Myocyte (in vitro differentiated cells): ENCODE data around the gene FLNA. TPM values are rescaled to one million over a fixed set of nuclear protein-coding genes. Genes with fewer than 3 reads are reported as not detected.
A peak's percentile ranks its signal among the peaks of the same experiment; 100 is the strongest.
"Not testable (repeated sequence)": the region's sequence is repeated elsewhere in the genome, so short reads cannot be mapped to it uniquely, and the experiment has no call there.

Source experiments
- DNase-seq: peaks from one replicate; pipeline ENCODE4 v3.0.0-alpha.2; 2012; ENCODE audit warnings: low read depth
- polyA plus RNA-seq: library from polyadenylated mRNA; unstranded; fragments of >200 nt; gene quantifications from one replicate; pipeline ENCODE4 v1.2.1, GENCODE V29; 2012; ENCODE audit warnings: missing spikeins
- total RNA-seq: library from RNA; depleted of rRNA; stranded (reverse); fragments of >200 nt; gene quantifications from 2 replicates; pipeline ENCODE4 v1.2.3, GENCODE V29; 2014

The FLNA gene, protein sequence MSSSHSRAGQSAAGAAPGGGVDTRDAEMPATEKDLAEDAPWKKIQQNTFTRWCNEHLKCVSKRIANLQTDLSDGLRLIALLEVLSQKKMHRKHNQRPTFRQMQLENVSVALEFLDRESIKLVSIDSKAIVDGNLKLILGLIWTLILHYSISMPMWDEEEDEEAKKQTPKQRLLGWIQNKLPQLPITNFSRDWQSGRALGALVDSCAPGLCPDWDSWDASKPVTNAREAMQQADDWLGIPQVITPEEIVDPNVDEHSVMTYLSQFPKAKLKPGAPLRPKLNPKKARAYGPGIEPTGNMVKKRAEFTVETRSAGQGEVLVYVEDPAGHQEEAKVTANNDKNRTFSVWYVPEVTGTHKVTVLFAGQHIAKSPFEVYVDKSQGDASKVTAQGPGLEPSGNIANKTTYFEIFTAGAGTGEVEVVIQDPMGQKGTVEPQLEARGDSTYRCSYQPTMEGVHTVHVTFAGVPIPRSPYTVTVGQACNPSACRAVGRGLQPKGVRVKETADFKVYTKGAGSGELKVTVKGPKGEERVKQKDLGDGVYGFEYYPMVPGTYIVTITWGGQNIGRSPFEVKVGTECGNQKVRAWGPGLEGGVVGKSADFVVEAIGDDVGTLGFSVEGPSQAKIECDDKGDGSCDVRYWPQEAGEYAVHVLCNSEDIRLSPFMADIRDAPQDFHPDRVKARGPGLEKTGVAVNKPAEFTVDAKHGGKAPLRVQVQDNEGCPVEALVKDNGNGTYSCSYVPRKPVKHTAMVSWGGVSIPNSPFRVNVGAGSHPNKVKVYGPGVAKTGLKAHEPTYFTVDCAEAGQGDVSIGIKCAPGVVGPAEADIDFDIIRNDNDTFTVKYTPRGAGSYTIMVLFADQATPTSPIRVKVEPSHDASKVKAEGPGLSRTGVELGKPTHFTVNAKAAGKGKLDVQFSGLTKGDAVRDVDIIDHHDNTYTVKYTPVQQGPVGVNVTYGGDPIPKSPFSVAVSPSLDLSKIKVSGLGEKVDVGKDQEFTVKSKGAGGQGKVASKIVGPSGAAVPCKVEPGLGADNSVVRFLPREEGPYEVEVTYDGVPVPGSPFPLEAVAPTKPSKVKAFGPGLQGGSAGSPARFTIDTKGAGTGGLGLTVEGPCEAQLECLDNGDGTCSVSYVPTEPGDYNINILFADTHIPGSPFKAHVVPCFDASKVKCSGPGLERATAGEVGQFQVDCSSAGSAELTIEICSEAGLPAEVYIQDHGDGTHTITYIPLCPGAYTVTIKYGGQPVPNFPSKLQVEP (N-terminal part only)
- 410 and 518 TPM in 2 replicates for total RNA-seq
- polyA plus RNA-seq: 1,833 TPM

DNA sequence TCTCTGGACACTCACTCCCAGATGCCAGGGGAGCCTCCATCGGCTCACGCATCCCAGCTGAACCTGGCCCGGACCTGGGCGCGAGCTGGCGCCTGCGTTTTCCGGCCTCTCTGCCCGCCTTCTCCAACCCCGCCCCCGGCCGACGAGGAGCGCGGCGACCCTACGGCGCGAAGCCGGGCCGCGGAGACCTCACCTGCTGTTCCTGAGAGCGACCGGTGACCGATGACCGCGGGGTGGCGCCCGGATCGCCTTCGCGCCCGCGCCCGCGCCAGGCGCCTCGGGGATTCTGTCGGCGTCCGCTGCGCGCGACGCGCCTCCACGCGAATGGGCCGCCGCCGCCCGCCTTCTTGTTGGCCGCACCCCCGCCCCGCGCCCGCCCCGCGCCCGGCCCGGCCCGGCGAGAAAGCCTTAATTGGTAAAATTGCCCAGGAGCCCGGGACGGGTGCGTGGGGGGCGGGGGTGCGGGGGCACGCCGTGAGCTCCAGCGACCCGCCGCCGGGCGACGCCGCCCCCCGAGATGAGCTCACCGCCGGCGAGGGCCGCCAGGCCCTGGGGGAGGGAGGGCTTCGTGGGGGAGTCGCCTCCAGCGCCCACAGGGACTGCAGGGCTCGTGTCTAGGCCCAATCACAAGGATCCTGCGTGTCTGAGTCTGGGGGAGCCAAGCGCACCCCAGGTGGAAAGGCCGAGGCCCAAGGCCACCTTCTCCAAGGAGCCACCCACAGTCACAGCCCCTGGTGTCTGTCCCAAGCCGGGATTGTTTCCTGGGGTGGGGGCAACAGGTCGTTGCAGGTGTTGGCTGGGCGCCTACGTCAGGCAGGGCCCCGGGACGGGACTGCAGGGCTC, at the start of gene FLNA:
Gene FLNA (minus strand): TSS at position 322 of the 843 bp plus-strand sequence. CDS start 3,389 bp downstream, outside the sequence.
- peak; percentile 35 for DNase-seq

DNA sequence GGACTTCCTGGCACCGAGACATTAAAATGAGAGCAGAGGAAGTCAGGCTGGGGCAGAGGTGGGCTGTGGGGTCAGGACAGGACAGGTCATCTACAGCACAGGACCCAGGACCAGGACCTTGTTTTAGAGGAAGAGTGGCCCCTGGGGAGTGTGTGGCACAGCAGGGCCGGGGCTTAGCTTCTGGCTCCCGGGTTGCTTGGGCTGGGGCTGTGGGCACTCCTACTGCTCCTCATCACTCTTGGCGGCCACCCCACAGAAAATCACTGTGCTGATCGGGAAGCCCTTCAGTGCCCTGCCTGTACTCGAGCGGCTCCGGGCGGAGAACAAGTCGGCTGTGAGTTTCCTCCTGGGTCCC, 45.9 kb upstream of the FLNA start:
- DNase-seq: no peak

DNA sequence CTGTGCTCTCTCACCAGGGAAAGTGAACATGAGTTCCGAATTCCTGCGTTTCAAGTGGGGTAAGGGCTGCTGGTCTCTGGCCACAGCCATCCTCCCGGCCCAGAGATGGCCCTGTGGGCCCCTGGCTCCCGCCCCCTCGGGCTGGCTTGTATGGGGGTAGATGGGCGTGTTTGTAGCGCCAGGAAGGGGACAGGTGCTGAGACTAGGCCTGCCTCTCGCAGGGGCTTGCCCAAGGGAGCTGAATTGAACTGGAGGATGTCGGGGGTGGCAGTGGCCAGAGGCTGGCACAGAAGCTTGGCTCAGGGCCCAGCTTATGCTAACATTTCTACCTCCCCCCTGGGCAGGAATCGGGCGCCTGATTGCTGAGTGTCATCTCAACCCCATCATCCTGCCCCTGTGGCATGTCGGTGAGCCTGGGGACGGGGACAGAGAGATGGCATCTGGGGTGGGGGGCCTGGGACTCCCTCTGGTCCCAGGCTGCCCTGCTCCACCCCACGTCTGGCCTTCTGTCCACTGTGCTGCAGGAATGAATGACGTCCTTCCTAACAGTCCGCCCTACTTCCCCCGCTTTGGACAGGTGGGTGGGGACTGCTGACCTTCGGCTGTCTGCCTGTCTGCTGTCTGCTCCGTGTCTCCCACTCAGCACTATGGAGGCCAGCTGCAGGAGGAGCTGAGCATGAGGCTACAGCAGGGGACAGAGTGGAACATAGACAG, 45.4 kb upstream of the FLNA start:
- DNase-seq: no peak

DNA sequence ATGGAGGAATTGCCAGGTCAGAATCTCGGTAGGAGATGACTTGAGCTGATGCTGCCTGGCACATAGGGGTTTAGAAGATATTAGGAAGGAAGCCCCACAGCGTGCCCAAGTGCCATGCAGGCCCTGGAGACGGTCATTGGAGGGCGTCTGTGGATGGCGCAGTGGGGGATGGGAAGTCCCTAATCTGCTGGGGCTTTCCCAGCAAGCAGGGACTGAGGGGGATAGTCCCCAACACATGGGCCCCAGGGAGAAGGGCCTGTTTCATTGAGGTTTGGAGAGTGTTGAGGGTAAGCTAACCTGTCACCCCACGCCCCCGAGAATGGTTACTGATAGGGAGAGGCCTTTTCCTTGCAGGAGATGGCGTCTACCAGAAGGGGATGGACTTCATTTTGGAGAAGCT, 44.8 kb upstream of the FLNA start:
- no peak for DNase-seq

DNA sequence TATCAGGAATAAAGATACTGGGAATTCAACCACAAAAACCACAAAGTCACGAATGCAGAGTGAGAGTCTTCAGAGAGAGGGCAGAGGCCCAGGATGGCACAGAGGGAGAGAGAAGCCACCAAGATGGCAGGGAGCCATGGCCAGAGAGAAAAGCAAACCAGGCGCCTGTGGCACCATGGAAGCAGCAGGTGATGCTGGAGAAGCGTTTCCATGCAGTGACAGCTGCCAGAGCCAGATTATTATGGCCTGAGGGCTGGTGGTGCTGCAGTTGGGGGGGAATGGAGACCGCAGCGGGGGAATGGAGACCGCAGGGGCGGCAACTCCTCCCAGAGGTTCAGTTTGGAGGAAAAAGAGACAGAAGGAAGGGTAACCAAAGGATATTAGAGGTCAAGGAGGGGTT, 42.7 kb upstream of the FLNA start:
- DNase-seq: peak; percentile 83

DNA sequence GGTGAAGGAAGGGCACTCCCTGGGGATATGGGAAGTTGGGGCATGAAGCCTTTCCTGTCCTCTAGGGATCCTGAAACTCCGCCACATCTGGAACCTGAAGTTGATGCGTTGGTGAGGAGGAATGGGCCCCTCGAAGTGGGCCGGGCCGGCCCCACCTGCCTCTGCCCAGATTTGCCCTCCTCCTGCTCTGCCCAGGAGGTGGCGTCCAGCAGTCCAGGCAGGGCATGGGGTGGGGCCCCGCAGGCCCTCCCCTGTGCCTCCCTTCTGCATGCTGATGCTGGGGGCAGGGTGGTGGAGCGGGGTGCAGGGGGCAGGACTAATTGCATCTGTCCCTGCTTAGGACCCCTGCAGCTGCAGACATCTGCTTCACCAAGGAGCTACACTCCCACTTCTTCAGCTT, 38.7 kb upstream of the FLNA start:
- DNase-seq: no peak

DNA sequence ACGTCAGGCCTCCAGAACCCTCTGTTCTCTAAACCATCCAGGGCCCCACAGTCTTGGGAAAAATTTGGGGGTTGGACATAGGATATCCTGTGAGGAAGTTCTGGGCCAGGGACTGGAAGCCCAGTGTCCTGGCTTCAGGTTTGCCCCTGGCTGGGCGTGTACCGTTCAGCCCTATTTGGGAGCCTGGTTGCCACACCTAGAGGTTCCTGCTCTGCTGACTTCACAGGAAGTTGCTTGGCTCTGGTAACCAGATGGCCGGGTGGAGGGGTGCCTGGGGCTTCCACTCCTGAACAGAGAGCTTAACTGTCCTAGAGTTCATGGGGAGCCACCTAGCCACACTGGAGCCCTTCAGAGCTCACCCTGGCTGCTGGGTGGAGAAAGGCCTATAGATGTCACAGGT, 38.0 kb upstream of the FLNA start:
- no peak for DNase-seq

DNA sequence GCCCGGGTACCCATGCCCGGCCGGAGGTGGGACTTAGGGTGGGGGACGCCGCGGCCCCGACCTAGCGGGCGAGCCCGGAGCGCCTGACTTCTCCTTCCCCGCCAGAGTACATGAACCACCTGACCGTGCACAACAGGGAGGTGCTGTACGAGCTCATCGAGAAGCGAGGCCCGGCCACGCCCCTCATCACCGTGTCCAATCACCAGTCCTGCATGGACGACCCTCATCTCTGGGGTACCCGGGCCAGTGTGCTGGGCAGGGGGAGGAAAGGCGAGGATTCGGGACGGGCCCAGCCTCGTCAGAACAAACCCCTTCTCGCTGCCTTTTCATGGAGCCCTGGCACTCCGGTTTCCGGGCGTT, 37.5 kb upstream of the FLNA start:
- DNase-seq: peak; percentile 51

DNA sequence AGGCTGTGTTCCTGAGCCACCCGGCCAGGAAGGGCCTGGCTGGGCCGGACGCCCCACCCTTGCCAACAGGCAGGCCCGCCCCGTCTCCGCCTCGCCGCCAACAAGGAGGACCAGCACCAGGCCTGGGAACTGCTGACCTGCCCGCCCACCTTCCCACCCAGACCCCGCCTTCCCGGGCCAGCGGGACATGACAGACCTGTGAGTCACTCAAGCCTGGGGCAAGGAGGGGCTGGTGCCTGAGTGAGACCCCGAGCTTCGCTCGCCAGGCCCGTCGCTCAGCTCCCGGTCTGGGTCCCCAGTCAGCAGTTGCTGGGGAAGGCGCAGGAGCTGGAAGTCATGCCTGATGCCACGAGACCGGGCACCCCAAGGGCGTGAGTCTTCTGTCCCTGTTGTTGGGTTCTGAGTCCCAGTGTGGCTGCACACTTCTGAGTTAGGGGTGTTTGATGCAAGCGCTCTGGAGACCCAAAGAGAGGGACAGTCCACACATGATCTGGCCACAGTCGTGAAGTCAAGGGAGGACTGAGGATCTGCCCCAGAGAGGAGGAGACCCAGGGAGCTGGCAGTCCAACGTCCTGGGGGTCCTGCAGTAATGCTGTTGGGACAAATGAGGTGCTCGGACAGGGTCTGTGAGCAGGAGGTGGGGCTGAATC, 34.9 kb upstream of the FLNA start, which contains the start of gene DNASE1L1:
Gene DNASE1L1 (minus strand): TSS at position 33 of the 650 bp plus-strand sequence. CDS start 3,686 bp downstream, outside the sequence.
- DNase-seq: peak; percentile 89

DNA sequence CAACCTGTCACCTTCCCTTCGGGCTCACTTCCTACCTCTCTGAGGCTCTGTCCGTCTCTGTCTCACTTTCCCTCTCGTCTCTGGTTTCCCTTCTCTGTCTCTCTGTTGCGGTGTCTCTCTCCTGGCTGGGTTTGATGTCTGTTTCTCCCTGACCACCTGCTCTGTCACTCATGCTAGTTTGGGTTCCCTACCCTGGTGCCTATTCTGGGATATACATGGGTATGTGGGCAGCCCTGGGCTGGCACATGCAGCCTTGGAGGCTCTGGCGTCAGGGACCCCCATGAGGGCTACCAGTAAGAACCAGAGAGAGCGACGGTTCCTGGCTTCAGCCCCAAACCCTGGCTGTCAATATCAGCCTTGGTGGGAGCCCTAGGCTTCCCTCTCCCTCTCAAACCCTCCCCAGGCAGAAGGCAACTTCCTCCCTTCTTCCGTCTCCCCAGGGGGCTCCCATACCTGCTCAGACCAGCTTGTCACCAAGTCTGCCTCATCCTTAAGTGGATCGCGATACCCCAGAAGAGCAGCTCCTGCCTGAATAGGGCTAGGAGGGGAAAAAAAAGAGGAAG, 34.3 kb upstream of the FLNA start:
- peak; percentile 85 for DNase-seq

DNA sequence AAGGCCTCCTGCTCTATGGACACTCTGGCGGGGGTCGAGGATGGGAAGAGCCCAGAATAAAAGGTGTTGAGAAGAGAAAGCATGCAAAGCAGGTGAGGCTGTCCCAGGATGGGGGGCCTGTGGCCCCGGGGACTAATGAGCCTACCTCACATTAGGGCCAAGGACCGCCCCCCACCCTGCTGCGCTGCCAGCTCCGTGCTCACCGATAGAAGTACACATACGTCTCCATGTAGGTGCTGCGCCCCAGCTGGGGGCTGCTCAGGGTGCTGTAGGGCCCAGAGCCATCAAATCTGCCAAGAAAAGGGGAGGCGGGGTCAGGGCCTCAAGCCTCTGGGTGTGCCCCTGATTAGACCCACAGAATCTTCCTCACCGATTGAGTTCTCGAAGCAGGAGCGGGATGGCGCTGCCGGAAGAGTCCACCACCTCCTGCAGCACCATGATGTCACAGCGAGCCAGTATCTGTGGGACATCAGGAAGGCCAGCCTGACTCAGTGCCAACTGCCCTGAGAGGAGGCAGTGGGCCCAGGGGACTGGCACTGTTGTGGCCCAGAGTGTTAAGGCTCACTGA, 30.3 kb upstream of the FLNA start:
- no peak for DNase-seq

DNA sequence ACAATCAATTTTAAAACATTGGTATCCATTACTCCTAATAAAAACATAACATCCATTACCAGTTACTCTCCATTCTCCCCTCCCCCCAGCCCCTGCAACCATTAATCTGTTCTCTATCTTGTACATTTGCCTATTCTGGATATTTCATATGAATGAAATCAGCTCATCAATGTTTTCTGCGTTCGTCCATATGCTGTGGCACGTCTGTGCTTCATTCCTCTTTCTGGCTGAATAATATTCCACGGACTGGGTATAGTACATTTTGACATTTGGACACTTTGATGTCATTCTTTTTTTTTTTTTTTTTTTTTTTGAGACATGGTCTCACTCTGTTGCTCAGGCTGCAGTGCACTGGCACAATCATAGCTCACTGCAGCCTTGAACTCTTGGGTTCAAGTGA, 29.4 kb upstream of the FLNA start:
- no peak for DNase-seq

DNA sequence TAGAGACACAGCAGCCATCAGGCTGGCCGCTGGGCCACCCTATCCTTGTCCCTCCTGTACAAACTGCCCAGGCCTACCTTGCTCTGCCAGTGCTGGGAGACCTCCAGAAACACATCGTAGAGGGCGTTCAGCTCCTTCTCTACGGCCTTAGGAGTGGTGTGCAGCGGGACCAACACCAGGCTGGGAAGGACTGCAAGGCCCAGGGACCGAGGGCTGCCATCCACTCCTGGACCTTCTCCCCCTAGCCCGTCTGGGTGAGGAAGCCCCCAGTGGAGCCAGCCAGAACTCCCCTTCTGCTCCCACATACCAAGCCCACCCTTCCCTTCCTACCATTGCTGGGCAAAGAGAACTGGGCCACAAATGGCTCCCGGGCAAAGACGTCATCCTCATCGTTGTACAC, 28.8 kb upstream of the FLNA start:
- DNase-seq: no peak

DNA sequence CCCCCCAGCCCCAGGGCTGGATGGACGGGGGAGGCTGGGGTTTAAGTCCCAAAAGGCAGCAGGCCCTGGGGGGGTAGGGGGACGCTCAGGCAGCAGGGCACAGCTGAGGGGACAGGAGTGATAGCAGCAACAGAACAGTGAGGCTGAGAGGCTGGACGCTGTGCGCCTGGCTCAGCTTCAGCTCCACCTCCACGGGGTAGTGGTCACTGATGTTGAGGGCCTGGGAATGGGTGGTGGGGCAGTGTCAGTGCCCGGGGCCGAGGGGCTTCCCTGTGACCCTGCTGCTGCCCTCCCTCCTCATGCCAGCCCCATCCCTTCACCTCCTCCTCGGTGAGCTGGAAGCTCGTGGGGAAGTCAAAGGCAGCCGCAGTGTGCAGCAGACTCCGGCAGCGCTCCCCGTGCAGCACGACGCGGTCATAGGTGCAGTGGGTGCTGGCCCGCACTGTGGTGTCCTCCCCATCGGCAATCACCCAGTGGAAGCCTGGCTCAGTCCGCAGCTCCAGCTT, 28.2 kb upstream of the FLNA start:
- no peak for DNase-seq

DNA sequence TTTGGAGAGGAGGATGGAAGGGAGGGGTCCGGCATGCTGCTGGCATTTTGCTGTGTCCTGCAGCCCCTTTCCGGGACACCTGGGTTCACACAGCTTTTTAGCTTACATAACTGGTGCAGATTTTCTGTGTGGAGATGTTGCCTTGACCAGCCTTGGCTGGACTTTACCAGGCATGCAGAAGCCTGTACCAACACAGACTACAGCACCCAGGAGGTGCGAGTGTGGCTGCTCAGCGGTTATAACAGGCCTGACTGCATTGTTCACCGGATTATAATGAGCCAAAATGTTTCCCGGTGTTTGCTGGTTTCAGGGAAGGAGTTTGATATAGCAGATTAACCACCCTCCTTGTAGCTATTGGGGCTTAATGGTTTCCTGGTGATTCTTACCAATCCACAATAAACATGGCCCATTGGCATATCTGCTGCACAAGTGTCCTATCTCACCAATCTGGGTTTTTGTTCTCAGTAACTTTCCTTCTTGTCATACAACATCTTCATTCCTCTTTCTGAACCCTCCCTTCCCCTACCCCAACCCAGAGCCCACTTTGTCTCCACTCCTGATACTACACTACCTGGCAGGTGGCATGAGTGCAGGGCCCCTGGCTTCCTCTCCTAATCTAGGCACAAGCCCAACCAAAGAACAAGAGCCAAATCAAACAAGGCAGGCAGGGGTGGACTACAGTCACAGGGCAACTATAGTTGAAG, 27.6 kb upstream of the FLNA start:
- no peak for DNase-seq

DNA sequence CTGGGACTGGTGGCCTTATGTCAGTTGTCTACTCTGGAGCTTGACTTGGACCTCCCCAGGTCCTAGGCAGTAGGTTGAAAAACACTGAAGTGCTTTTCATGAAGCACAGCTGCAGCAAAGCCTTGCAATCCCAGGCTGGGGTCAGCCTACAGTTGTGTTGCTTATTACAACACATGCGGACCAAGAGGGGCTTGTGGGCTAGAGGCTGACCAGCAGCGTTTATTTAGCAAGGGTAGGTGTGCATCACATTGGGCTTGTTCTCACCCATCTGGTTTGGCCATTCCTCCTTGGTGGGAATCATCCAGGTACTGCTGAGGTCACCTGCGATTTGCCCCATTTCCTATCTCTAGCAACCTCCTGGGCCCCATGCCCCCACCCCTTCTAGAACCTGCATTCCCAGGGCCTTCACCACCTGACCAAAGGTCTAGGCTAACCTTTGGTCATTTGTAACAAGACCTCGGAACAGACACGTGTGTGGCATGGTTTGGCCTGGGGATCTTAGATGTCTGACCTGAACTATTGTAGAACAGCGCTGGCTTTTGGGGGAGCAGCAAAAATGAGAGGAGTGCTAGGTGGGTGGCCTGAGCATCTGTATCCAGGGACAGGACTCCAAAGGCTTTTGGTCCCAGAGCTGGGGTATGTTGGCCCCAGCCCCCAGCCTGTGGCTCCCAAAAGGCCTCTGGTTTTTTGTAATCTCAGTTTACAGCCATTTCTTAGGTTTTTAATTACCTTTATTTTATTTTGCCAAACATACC, 26.8 kb upstream of the FLNA start:
- peak; percentile 23 for DNase-seq

DNA sequence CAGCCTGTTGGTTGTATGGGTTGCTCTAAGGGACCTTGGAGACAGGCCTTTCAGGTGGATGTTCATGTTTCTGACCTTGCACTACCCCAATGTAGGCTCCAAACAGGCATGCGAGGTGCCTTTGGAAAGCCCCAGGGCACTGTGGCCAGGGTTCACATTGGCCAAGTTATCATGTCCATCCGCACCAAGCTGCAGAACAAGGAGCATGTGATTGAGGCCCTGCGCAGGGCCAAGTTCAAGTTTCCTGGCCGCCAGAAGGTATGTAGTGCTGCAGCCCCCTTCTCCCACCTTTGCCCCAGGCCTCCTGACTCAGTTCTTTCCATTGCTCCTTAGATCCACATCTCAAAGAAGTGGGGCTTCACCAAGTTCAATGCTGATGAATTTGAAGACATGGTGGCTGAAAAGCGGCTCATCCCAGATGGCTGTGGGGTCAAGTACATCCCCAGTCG, 26.0 kb upstream of the FLNA start:
- not testable (repeated sequence) for DNase-seq
